ENCODE results near the gene BACH2. TPM values are rescaled to one million over a fixed set of nuclear protein-coding genes. Genes with fewer than 3 reads are reported as not detected.

BACH2 gene
- total RNA-seq, 1 donor from 2014 or later, result 3.9 TPM

GRCh38 chr6:90090866-90091265 lies 205.8 kb downstream of the BACH2 start:
- no peak overlapping the region for H2AFZ ChIP-seq (replicated peaks)
- DNase-seq (ENCODE audit: low spot score), result no peak
- H3K27me3 ChIP-seq, result no peaks in the 10 kb centered on the region
- no peaks in the 10 kb centered on the region for H3K36me3 ChIP-seq
- no peaks in the 10 kb centered on the region for H4K20me1 ChIP-seq (ENCODE audit: low read depth)
- H3K9me3 ChIP-seq (ENCODE audit: low read depth), result no peaks in the 10 kb centered on the region
- H3K27ac ChIP-seq, result no peak overlapping the region
- H3K79me2 ChIP-seq (ENCODE audit: low read depth), result no peaks in the 10 kb centered on the region
- peaks cover 15% of the 10 kb centered on the region for H3K36me3 Mint-ChIP-seq
- no peak overlapping the region for H3K4me3 ChIP-seq
- no peak for TF ChIP-seq EZH2phosphoT487 (IDR thresholded peaks at IDR 0.05)
- TF ChIP-seq CTCF (IDR thresholded peaks at IDR 0.05), result no peak
- no peak for TF ChIP-seq EZH2 (IDR thresholded peaks at IDR 0.05)
- H3K9me3 Mint-ChIP-seq, result peaks cover 5% of the 10 kb centered on the region
- H3K4me1 Mint-ChIP-seq, result peaks cover 7% of the 10 kb centered on the region
- no peak overlapping the region for H3K4me2 ChIP-seq
- H3F3A ChIP-seq (ENCODE audit: low read depth), result no peaks in the 10 kb centered on the region
- H3K9ac ChIP-seq, result no peak overlapping the region
- no peaks in the 10 kb centered on the region for H3K4me1 ChIP-seq
- H3K4me3 Mint-ChIP-seq, result no peak overlapping the region
- peaks cover 3% of the 10 kb centered on the region for H3K27me3 Mint-ChIP-seq (ENCODE audit: insufficient read depth, low read depth)
- no peak overlapping the region for H3K27ac Mint-ChIP-seq

DNA sequence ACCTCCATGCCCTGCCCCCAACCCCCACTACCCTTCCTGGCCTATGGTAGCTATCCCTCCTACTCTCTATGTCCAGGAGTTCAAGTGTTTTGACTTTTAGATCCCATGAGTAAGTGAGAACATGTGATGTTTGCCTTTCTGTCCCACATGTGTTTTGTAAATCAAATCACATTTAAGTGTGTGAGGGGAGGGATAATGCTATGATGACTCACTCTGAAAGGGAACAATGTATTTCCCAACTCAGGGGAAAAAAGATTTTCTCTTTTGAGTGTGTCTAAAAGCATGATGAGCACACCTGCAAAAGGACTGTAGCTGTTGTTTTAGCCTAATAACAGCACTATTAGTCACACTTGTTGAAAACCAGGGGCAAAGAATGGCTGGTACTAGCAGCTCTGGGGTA lies 208.6 kb downstream of the BACH2 start:
- peaks cover 7% of the 10 kb centered on the region for H3K4me1 Mint-ChIP-seq
- Histone ChIP-seq H3K79me2 (ENCODE audit: low read depth) (no peaks in the 10 kb centered on the region), H3K9ac (no peak overlapping the region), H3K27ac (no peak overlapping the region), H2AFZ (replicated peaks) (no peak overlapping the region), H3K4me3 (no peak overlapping the region), H3K36me3 (no peaks in the 10 kb centered on the region), H3F3A (ENCODE audit: low read depth) (no peaks in the 10 kb centered on the region), H4K20me1 (ENCODE audit: low read depth) (no peaks in the 10 kb centered on the region), H3K4me1 (no peaks in the 10 kb centered on the region), H3K27me3 (no peaks in the 10 kb centered on the region), H3K9me3 (ENCODE audit: low read depth) (no peaks in the 10 kb centered on the region), H3K4me2 (no peak overlapping the region)
- peaks cover 5% of the 10 kb centered on the region for H3K9me3 Mint-ChIP-seq
- no peak overlapping the region for H3K4me3 Mint-ChIP-seq
- H3K36me3 Mint-ChIP-seq, result peaks cover 19% of the 10 kb centered on the region
- no peak for DNase-seq (ENCODE audit: low spot score)
- H3K27ac Mint-ChIP-seq, result no peak overlapping the region
- no peak for TF ChIP-seq EZH2phosphoT487 (IDR thresholded peaks at IDR 0.05)
- TF ChIP-seq CTCF (IDR thresholded peaks at IDR 0.05), result no peak
- no peak for TF ChIP-seq EZH2 (IDR thresholded peaks at IDR 0.05)
- peaks cover 4% of the 10 kb centered on the region for H3K27me3 Mint-ChIP-seq (ENCODE audit: insufficient read depth, low read depth)

DNA sequence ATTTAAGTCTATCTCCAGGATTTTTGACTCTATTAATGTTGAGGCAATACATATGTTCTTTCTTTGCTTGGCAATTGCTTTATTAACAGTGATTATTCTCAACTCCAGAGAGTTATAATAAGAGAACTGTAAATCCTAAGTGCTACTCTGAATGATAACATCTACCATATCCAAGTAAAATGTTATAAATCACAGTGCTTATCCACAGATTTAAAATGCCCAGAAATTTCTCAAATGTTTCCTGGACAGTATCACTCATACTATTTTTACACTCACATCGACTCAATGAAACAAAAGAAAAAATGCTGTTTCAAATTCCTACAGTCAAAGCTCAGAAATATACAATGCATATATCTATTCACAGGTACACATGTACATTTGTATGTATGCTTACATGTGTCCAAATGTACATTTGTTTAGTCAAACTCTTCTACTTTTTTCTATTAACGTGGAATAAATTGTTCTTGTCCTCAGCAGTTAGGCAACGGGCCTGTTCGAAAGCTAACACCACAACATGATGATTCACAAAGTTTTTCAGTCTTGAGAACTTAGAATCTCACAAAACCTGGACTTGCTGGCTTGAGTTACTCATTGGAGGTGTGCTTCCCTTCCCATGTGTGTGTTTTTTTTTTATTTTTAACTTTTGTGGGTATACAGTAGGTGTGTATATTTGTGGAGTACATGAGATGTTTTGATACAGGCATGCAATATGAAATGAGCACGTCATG lies 209.4 kb downstream of the BACH2 start:
- no peak overlapping the region for H2AFZ ChIP-seq (replicated peaks)
- no peaks in the 10 kb centered on the region for H3K4me1 ChIP-seq
- no peaks in the 10 kb centered on the region for H4K20me1 ChIP-seq (ENCODE audit: low read depth)
- H3K79me2 ChIP-seq (ENCODE audit: low read depth), result no peaks in the 10 kb centered on the region
- H3K27ac ChIP-seq, result no peak overlapping the region
- no peaks in the 10 kb centered on the region for H3K9me3 ChIP-seq (ENCODE audit: low read depth)
- no peaks in the 10 kb centered on the region for H3F3A ChIP-seq (ENCODE audit: low read depth)
- H3K27me3 Mint-ChIP-seq (ENCODE audit: insufficient read depth, low read depth), result peaks cover 2% of the 10 kb centered on the region
- no peak overlapping the region for H3K4me3 Mint-ChIP-seq
- no peaks in the 10 kb centered on the region for H3K36me3 ChIP-seq
- H3K4me1 Mint-ChIP-seq, result peaks cover 7% of the 10 kb centered on the region
- H3K9me3 Mint-ChIP-seq, result peaks cover 5% of the 10 kb centered on the region
- no peak for DNase-seq (ENCODE audit: low spot score)
- TF ChIP-seq EZH2phosphoT487 (IDR thresholded peaks at IDR 0.05), result no peak
- no peak for TF ChIP-seq CTCF (IDR thresholded peaks at IDR 0.05)
- TF ChIP-seq EZH2 (IDR thresholded peaks at IDR 0.05), result no peak
- no peak overlapping the region for H3K27ac Mint-ChIP-seq
- no peak overlapping the region for H3K4me2 ChIP-seq
- peaks cover 19% of the 10 kb centered on the region for H3K36me3 Mint-ChIP-seq
- H3K27me3 ChIP-seq, result no peaks in the 10 kb centered on the region
- no peak overlapping the region for H3K4me3 ChIP-seq
- no peak overlapping the region for H3K9ac ChIP-seq

Measured in neural progenitor cell (in vitro differentiated cells).